Endothelial cell of umbilical vein (primary cell): ENCODE measurements around the gene PHB1. TPM values are rescaled to one million over a fixed set of nuclear protein-coding genes. Genes with fewer than 3 reads are reported as not detected.

Experiments used
- BruUV-seq: library from RNA; stranded (reverse); fragments of 400-500 nt; replicated peaks from 2 replicates; lab custom pipeline; 2021; lab: Mats Ljungman, UMichigan
- CTCF ChIA-PET: fragments of 300-600, 350-600 bp; sonication (Branson Sonifier 250); formaldehyde crosslinking; loops from one replicate; lab custom pipeline; 2021; ENCODE audit warnings: antibody characterized with exemption, inconsistent platforms; lab: Charles Lee
- POLR2A ChIA-PET: fragments of 300-600, 350-600 bp; sonication (Branson Sonifier 250); formaldehyde crosslinking; loops from one replicate; lab custom pipeline; 2021; ENCODE audit warnings: antibody characterized with exemption, inconsistent platforms; lab: Charles Lee
- DNase-seq: peaks from one replicate; pipeline ENCODE4 v3.0.0-alpha.2; 2011; ENCODE audit warnings: low read depth, low spot score
- FAIRE-seq: peaks from 2 replicates; lab custom pipeline; 2011; peaks lifted over from hg19 to GRCh38; lab: Jason Lieb, UNC
- H2AFZ ChIP-seq: 2 replicates; pipeline ENCODE4 v1.6.0; 2012; ENCODE audit warnings: low read depth, low read length, control low read depth, inconsistent platforms
- H3K27ac ChIP-seq: 2 replicates; pipeline ENCODE4 v1.5.1; 2011; ENCODE audit warnings: low read depth, mild to moderate bottlenecking, control low read depth, low read length, moderate library complexity; ENCODE audit not compliant: insufficient read depth
- H3K27me3 ChIP-seq, 2 experiments: 2 replicates each; pipeline versions ENCODE4 v1.6.0 to v1.6.1; 2011; ENCODE audit warnings: low read length in 2 of 2, mixed read lengths in 1 of 2; ENCODE audit not compliant: control insufficient read depth in 2 of 2, insufficient read depth in 2 of 2
- H3K36me3 ChIP-seq, 2 experiments: 2 replicates in 1 of 2; 3 replicates in 1 of 2; pipeline ENCODE4 v1.5.1; 2011; ENCODE audit warnings: low read length in 2 of 2, mild to moderate bottlenecking in 1 of 2, moderate library complexity in 1 of 2; ENCODE audit not compliant: control insufficient read depth in 2 of 2, insufficient read depth in 2 of 2; ENCODE audit errors: extremely low read depth in 1 of 2
- H3K4me1 ChIP-seq: 3 replicates; pipeline ENCODE4 v1.5.1; 2011; ENCODE audit warnings: mild to moderate bottlenecking, low read length; ENCODE audit not compliant: control insufficient read depth, insufficient read depth; ENCODE audit errors: extremely low read depth
- H3K4me2 ChIP-seq: 2 replicates; pipeline ENCODE4 v1.6.1; 2011; ENCODE audit warnings: low read length, control low read depth, mixed read lengths; ENCODE audit not compliant: insufficient read depth
- H3K4me3 ChIP-seq, 3 experiments: fragments of 200-600 bp in 1 of 3; sonication (generic), shearing (Covaris generic) in 1 of 3; replicated peaks in 1 of 3; 2 replicates each; pipeline ENCODE4 v1.5.1; 2011 to 2016; ENCODE audit warnings: control low read depth in 3 of 3, low read length in 3 of 3, mild to moderate bottlenecking in 2 of 3, inconsistent platforms in 1 of 3, low read depth in 1 of 3, moderate library complexity in 1 of 3; ENCODE audit not compliant: insufficient read depth in 1 of 3
- H3K79me2 ChIP-seq: 2 replicates; pipeline ENCODE4 v1.6.0; 2012; ENCODE audit warnings: low read length, inconsistent platforms; ENCODE audit not compliant: control insufficient read depth, insufficient read depth
- H3K9ac ChIP-seq: replicated peaks from 2 replicates; pipeline ENCODE3; 2011; ENCODE audit warnings: low read length, control low read depth; ENCODE audit not compliant: insufficient read depth; ENCODE audit errors: extremely low read depth
- H3K9me1 ChIP-seq: replicated peaks from 3 replicates; pipeline ENCODE4 v1.6.0; 2011; ENCODE audit warnings: mild to moderate bottlenecking, low read length; ENCODE audit not compliant: control insufficient read depth, insufficient read depth; ENCODE audit errors: extremely low read depth
- H3K9me3 ChIP-seq: replicated peaks from 2 replicates; pipeline ENCODE4 v1.5.1; 2012; ENCODE audit warnings: low read length, inconsistent platforms; ENCODE audit not compliant: control insufficient read depth, insufficient read depth
- H4K20me1 ChIP-seq: replicated peaks from 2 replicates; pipeline ENCODE3; 2011; ENCODE audit warnings: mild to moderate bottlenecking, low read length; ENCODE audit not compliant: control insufficient read depth, insufficient read depth; ENCODE audit errors: extremely low read depth
- EZH2 ChIP-seq: IDR thresholded peaks from 2 replicates; pipeline ENCODE4 v1.6.1; 2012; ENCODE audit warnings: borderline replicate concordance, low read depth, mild to moderate bottlenecking, moderate library complexity, low read length, inconsistent platforms; ENCODE audit not compliant: severe bottlenecking
- FOS ChIP-seq: IDR thresholded peaks from 2 replicates; pipeline ENCODE4 v1.6.1; 2011; ENCODE audit warnings: mild to moderate bottlenecking, low read length, moderate library complexity, borderline replicate concordance; ENCODE audit not compliant: insufficient read depth
- POLR2A ChIP-seq: IDR thresholded peaks from 2 replicates; pipeline ENCODE4 v1.6.1; 2012; ENCODE audit warnings: low read depth, mild to moderate bottlenecking, control low read depth, low read length
- POLR2AphosphoS5 ChIP-seq: IDR thresholded peaks from 2 replicates; pipeline ENCODE4 v1.6.1; 2012; ENCODE audit warnings: low read depth, mild to moderate bottlenecking, control low read depth, low read length, moderate library complexity; ENCODE audit not compliant: insufficient read depth
- dilution Hi-C: fragments of 300-500 bp; cut with MboI; formaldehyde crosslinking; loops from one replicate; pipeline ENCODE4 v1.15.0; 2019; ENCODE audit warnings: low sequenced_read_pairs; ENCODE audit not compliant: extremely low pct_ligation_motif_present
- intact Hi-C: fragments of 100-400 bp; cut with micrococcal nuclease; formaldehyde crosslinking; loops from one replicate; pipeline ENCODE4 v1.10.0; 2022
- polyA plus RNA-seq, 4 experiments: library from polyadenylated mRNA; depleted of rRNA in 3 of 4; stranded (reverse) in 3 of 4; unstranded in 1 of 4; fragments of >200 nt; gene quantifications; 2 replicates each; pipeline versions ENCODE4 v1.2.1 to v1.2.3, GENCODE V29; 2011 to 2012; ENCODE audit warnings: missing spikeins in 1 of 4
- total RNA-seq: library from RNA; stranded (reverse); gene quantifications from 2 replicates; pipeline ENCODE4 v1.2.3, GENCODE V29; 2021

The PHB1 gene
- total and polyA plus RNA-seq, 2 donors (not counting 3 experiments of a cell fraction or from before 2014, with no cell fraction given) = 222 to 287 TPM

- Histone ChIP-seq H3K4me3 (no peak overlapping the region), H3K4me2 (no peak overlapping the region)
- FAIRE-seq = no peak
Observed at GRCh38 chr17:49399995-49400394, 14.7 kb downstream of the PHB1 start.

GRCh38 chr17:49397586-49397985, 17.1 kb downstream of the PHB1 start:
- Histone ChIP-seq H3K27me3 (no peaks in the 10 kb centered on the region), H3K27ac (no peak overlapping the region), H3K4me2 (no peak overlapping the region), H3K9ac (no peak overlapping the region), H3K79me2 (no peaks in the 10 kb centered on the region), H3K9me3 (no peaks in the 10 kb centered on the region), H2AFZ (no peak overlapping the region), H3K4me1 (peaks cover 6% of the 10 kb centered on the region), H4K20me1 (no peaks in the 10 kb centered on the region), H3K36me3 (no peaks in the 10 kb centered on the region), H3K4me3 (no peak overlapping the region), H3K9me1 (no peaks in the 10 kb centered on the region)
- FAIRE-seq (no peak), DNase-seq (no peak)
- POLR2A ChIA-PET = no interaction called here
- TF ChIP-seq EZH2 = no peak
- no peak for TF ChIP-seq POLR2A
- no peak for TF ChIP-seq POLR2AphosphoS5
- intact Hi-C loops = no loop called here
- CTCF ChIA-PET = interaction anchor here (1.0 to 6.1 kb wide), 5 partner anchors 14 to 160 kb away, joined by 3 to 79 read pairs (median 3); partner anchors contain the start of gene PHB1
- dilution Hi-C loops = no loop called here
- BruUV-seq = no TSS peak

More at GRCh38 chr17:49399995-49400394, 14.7 kb downstream of the PHB1 start:
- ChIA-PET CTCF (interaction anchor here (0.6 to 4.0 kb wide), 8 partner anchors 8 to 157 kb away, joined by 3 to 23 read pairs (median 4); partner anchors contain the start of gene PHB1), POLR2A (no interaction called here)
- intact Hi-C loops (no loop called here), dilution Hi-C loops (no loop called here)
- TF ChIP-seq FOS (no peak), POLR2A (no peak), EZH2 (no peak)
- Histone ChIP-seq H3K27me3 (no peaks in the 10 kb centered on the region), H3K9me3 (no peaks in the 10 kb centered on the region), H3K9me1 (no peaks in the 10 kb centered on the region), H4K20me1 (no peaks in the 10 kb centered on the region), H3K27ac (no peak overlapping the region), H3K79me2 (no peaks in the 10 kb centered on the region), H3K9ac (no peak overlapping the region), H3K36me3 (peaks cover 6 to 9% of the 10 kb centered on the region in 2 experiments), H3K4me1 (no peaks in the 10 kb centered on the region), H2AFZ (no peak overlapping the region)
- BruUV-seq = no TSS peak
- no peak for DNase-seq
